ENCODE results near the gene KIF12. TPM values are rescaled to one million over a fixed set of nuclear protein-coding genes. Genes with fewer than 3 reads are reported as not detected.
A peak's percentile ranks its signal among the peaks of the same experiment; 100 is the strongest.

The KIF12 gene
- total and polyA plus RNA-seq, 2 of the 13 experiments (the other 11 are each of a cell fraction or from before 2014, with no cell fraction given): 1.8 to 12.5 TPM

DNA sequence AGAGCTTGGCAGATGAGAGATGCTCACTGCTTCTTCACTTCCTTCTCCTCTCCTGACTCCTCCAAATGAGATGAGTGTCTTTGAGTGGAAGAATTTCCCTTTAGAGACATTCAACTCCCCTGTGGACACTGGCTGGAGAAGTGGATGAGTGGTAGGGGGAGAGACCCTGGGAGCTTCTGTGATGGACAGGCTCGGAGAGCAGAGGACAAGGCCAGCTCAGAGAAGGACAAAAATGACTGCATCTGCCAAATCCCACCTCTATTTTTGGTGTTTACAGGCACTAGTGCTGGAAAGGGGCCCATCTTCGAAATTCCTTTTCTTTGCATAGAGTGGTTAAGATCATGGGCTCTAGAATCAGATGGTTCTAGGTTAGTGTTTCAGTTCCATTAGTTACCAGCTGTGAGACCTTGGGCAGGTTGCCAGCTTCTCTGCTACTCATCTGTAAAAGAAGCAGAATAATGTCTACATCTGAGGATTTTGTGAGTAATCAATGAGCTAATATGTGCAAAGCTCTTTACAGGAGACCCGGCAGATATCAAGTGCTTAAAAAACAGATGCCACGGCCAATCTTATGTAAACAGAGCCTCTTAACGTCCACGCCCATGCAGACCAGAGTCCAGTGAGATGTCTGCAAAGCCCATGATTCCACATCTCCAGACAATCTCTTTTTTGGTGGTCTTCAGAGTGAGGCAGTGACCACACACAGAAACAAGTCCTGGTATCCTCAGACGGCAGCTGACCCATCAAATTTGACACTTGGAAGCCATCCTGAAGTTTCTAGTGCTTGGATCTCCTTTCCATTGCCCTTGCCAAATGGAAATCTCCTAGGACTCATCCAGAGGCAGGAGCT is 42.7 kb upstream of the KIF12 start (continued):
- TF ChIP-seq ARNT2 (CRISPR knock-in tag; IDR thresholded peaks at IDR 0.05; ENCODE audit: low read depth) (no peak), NCOR1 (IDR thresholded peaks at IDR 0.05; ENCODE audit: borderline replicate concordance, low read length) (peak; percentile 41; the same call in 1 of the 2 replicates), SIX1 (CRISPR knock-in tag; IDR thresholded peaks at IDR 0.05; ENCODE audit: borderline replicate concordance) (0 out of 2 replicates have a peak, but pooled peaks have one; percentile 21), HNF4A (CRISPR knock-in tag; IDR thresholded peaks at IDR 0.05) (peak; percentile 78), SAP130 (CRISPR knock-in tag; IDR thresholded peaks at IDR 0.05; ENCODE audit: low read depth) (peak; percentile 35; the same call in 1 of the 2 replicates), FOXA1 (IDR thresholded peaks at IDR 0.05) (no peak), FOXA1 (CRISPR knock-in tag; IDR thresholded peaks at IDR 0.05) (peak; percentile 79), FOSL2 (CRISPR knock-in tag; IDR thresholded peaks at IDR 0.05) (peak; percentile 52; the same call in 1 of the 2 replicates), FOXP4 (CRISPR knock-in tag; IDR thresholded peaks at IDR 0.05) (0 out of 2 replicates have a peak, but pooled peaks have one; percentile 54), ZBTB8A (CRISPR knock-in tag; IDR thresholded peaks at IDR 0.05; ENCODE audit: borderline replicate concordance, low read depth) (no peak), ARID5B (CRISPR knock-in tag; IDR thresholded peaks at IDR 0.05) (peak; percentile 80), HMG20A (CRISPR knock-in tag; IDR thresholded peaks at IDR 0.05; ENCODE audit: borderline replicate concordance) (peak; percentile 75; the same call in 1 of the 2 replicates), ATF4 (CRISPR knock-in tag; IDR thresholded peaks at IDR 0.05) (peak in 1 of 2 experiments; percentile 21; a peak in 1 of 4 replicates), AHDC1 (CRISPR knock-in tag; IDR thresholded peaks at IDR 0.05; ENCODE audit: borderline replicate concordance) (peak; percentile 34; the same call in 1 of the 2 replicates), RXRB (CRISPR knock-in tag; IDR thresholded peaks at IDR 0.05; ENCODE audit: borderline replicate concordance) (peak; percentile 30; the same call in 1 of the 2 replicates), ZNF737 (CRISPR knock-in tag; IDR thresholded peaks at IDR 0.05; ENCODE audit: borderline replicate concordance) (no peak)
